Renal cortex interstitium (tissue), 11 donors: ENCODE results near the gene MCM5. TPM values are rescaled to one million over a fixed set of nuclear protein-coding genes. Genes with fewer than 3 reads are reported as not detected.
"Not testable (repeated sequence)": the region's sequence is repeated elsewhere in the genome, so short reads cannot be mapped to it uniquely, and the experiment has no call there.

ENCODE experiments used
- DNase-seq, 11 donors: peaks; one replicate each; pipeline ENCODE4 v3.0.0-alpha.2; 2013; ENCODE audit warnings: low read depth in 9 of 11, low spot score in 4 of 11; ENCODE audit errors: extremely low read depth in 1 of 11
- polyA plus RNA-seq, 3 donors: library from polyadenylated mRNA; unstranded; fragments of 120-200 nt; gene quantifications; one replicate each; pipeline ENCODE4 v1.2.1, GENCODE V29; 2013; ENCODE audit not compliant: insufficient read length in 3 of 3

Gene MCM5
- polyA plus RNA-seq, 3 donors, result 65.1 to 88.3 (median 72.0) TPM

- no peak for DNase-seq
These were observed 6.6 kb upstream of the MCM5 start for GRCh38 chr22:35393116-35394010.

DNA sequence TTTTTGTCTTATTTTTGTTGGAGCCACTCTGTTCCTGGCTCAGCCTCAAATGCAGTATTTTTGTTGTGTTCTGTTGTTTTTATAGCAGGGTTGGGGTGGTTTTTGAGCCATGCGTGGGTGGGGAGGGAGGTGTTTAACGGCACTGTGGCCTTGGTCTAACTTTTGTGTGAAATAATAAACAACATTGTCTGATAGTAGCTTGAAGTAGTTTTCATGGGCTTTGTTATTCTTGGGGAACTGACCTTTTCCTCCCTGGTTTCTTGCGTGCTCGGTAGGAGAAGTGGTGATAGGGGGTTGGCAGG lies 6.0 kb upstream of the MCM5 start:
- no peak for DNase-seq

GRCh38 chr22:35394810-35395563 lies 5.0 kb upstream of the MCM5 start:
- DNase-seq, result no peak

GRCh38 chr22:35396622-35397021 lies 3.3 kb upstream of the MCM5 start:
- not testable (repeated sequence) for DNase-seq

GRCh38 chr22:35397095-35397904 lies 2.6 kb upstream of the MCM5 start:
- peak in 9 of 11 donors; percentile 38 to 82 (median 72) for DNase-seq

- DNase-seq, result no peak
These were observed 1.4 kb upstream of the MCM5 start for GRCh38 chr22:35398591-35398973.

DNA sequence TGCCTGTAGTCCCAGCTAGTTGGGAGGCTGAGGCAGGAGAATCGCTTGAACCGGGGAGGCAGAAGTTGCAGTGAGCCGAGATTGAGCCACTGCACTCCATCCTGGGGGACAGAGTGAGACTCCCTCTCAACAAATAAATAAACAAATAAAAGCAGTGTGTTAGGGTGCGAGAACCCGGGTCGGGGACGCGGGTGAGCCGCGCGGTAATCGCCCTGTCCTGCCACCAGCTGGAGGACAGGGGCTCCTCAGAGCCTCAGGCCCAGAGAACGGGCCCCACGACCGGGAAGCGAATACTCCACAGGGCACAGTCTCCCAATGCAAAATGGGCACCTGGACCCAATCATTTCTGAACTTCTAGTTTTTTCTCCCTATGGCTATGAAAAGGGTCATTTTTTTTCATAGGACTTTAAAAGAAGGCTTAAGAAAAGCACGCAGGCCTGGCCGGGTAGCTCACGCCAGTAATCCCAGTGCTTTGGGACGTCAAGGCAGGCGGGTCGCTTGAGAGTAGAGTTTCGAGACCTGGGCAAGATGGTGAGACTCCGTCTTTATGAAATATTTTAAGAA lies 744 bp upstream of the MCM5 start:
- DNase-seq, result no peak

GRCh38 chr22:35400501-35400790 lies 506 bp downstream of the MCM5 start:
- DNase-seq, result no peak

DNA sequence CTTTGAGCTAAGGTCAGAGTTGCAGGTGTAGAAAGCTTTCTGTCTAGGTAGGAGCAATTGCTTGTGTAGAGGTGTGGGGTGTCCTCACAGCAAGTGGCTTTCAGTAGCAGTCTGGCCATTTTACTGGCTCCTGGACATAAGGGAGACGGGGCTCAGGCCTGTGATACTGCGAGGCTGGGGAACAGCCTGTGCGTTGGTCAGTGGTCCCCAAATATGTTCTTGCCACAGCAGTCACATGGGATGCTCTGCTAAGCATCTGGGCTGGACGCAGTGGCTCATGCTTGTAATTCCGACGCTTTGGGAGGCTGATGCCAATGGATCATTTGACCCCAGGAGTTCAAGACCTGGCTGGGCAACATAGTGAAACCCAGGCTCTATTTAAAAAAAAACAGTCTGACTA lies 1.9 kb downstream of the MCM5 start:
- DNase-seq, result no peak

GRCh38 chr22:35403356-35403755 lies 3.4 kb downstream of the MCM5 start:
- DNase-seq, result no peak

DNA sequence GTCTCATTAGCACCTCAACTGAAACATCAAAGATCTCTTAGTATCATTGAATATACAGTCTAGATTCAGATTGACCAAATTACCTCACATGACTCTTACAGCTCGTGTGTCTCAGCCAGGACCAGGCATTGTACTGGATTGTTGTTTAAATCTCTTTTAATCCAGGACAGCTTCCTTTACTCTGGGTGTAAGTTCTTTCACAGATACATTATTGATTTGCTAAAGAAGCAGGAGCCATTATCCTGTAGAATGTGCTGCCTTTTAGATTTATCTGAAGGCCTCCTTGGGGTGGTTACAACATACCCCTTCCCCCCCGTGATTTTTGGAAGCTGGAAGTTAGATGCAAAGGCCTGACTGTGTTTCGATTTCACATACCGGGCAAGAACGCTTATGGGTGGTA lies 4.2 kb downstream of the MCM5 start:
- no peak for DNase-seq

DNA sequence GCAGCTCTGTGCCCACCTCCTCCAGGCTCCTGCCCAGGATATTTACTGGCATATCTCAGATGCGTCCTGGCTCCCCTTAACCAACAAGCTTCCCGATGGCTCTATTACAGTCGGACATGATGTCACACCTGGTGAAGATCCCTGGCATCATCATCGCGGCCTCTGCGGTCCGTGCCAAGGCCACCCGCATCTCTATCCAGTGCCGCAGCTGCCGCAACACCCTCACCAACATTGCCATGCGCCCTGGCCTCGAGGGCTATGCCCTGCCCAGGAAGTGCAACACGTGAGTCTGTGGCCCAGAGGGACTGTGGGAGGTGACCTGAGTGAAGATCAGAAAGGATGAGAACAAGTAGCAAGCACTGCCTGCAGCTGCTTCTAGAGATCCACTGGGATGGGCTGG lies 6.5 kb downstream of the MCM5 start:
- no peak for DNase-seq

DNA sequence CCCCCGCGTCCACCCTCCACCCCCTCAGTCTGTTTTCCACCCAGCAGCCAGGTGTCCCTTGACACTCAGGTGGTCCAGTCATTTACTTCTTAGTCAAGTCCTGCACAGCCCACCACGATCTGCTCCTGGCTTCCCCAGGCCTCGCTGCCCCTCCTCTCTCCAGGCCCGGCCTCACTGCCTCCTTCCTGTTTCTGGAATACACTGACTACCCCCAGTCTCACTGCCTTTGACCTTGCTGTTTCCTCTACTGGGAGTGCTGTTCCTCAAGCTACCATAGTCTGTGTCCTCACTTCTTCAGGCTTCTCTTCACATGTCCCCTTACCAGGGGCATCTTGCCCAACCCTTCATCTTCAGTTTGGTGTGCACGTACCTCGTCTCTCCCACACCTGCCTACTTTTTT lies 7.4 kb downstream of the MCM5 start:
- no peak for DNase-seq

DNA sequence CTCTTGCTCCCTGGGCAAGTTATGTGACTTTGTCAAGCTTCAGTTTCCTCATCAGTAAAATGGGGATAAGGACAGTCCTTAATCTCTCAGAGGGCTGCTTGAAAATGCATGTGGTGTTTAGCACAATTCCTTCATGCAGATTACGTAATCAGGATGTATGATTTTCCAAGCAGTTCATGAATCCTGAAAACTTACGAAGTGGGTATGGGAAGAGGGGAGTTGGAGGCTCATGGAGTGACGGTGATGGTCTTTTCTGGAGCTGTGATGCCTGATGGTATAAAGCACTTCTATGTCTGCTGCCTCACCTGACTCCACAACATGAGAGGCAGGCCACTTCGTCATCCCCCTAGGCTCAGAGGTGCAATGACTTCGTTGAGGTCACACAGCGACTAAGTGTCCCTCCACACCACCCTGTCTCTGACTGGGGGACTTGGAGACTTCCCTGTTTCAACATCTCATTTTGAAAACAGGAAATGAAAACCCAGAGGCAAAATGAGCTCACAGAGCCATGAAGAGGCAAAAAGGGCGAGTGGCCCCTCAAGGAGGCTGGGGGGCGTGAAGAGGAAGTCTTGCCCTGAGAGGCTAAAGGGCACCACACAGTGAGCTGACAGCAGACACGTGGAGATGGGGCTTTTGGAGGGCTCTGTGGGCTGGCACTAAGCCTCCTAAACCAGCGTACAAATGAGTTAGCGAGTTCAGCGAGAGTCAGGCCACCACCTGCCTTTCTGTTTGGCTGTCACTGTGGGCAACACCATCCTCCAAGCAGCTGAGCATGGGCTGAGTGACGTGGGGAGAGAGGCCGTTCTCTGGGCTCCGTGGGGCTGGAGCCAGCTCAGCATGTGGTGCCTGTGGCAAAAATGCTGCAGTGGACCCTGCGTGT lies 10.1 kb downstream of the MCM5 start:
- DNase-seq, result no peak

DNA sequence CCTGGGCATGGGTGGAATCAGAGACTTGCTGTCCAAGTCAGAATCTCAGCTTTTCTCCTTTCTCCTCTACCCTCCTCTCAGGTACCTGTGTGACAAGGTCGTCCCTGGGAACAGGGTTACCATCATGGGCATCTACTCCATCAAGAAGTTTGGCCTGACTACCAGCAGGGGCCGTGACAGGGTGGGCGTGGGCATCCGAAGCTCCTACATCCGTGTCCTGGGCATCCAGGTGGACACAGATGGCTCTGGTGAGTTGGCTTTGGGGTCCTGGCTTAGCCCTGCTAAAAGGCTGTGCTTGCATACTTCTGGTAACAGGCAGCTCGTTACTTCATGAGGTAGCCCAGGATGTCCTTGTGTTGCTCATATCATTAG lies 10.7 kb downstream of the MCM5 start:
- no peak for DNase-seq

DNA sequence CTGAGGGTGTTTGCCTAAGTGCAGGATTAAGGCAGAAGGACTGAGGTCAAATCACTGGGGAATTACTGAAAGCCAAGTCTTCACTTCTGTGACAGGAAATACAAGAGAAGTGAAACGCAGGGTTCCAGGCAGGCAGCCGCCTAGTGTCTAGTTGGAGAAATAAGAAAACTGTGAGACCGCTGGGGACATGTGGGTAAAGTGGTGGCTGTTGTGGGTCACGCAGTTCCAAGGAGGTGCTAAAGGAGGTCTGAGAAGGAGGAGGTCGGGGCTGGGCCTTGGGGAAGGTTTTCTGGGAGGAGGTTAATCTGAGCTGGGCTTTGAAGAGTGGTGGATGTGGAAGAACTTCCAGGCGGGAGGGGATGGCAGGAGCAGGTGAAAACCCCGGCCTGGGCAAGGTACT lies 11.2 kb downstream of the MCM5 start:
- DNase-seq, result no peak

GRCh38 chr22:35413624-35414023 lies 13.7 kb downstream of the MCM5 start:
- no peak for DNase-seq

GRCh38 chr22:35417606-35418005 lies 17.7 kb downstream of the MCM5 start:
- DNase-seq, result no peak

DNA sequence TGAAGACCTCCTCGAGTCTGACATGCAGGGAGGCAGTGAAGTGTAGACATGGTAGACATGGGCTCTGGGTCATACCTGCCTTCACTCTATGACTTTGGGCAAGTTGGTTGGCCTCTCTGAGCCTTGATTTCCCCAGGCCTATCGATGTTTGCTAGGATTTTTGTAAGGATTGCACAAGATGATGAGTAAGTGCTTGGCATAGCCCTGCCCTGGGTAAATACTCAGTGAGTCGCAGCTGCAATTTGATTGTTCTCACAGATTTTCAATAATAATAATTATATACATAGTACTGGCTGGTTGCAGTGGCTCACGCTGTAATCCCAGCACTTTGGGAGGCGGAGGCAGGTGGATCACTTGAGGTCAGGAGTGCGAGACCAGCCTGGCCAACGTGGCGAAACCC lies 18.1 kb downstream of the MCM5 start:
- DNase-seq, result no peak
